Natural killer cell (primary cell): ENCODE data around the gene WDR77. TPM values are rescaled to one million over a fixed set of nuclear protein-coding genes. Genes with fewer than 3 reads are reported as not detected.
A peak's percentile ranks its signal among the peaks of the same experiment; 100 is the strongest.

ENCODE experiments used
- ATAC-seq, 3 donors: fragments of 150-1000 bp in 2 of 3; fragments of 200-7000 bp in 1 of 3; cut with Tn5 transposase; 1 replicate in 1 of 3; 2 replicates in 2 of 3; pipeline ENCODE4 v1.10.0; 2021; ENCODE audit warnings: mild to moderate bottlenecking in 2 of 3, moderate library complexity in 2 of 3
- DNase-seq, 2 donors: peaks; one replicate each; pipeline versions ENCODE4 v3.0.0 to v3.0.0-alpha.2; 2013 to 2021; ENCODE audit warnings: mixed read lengths in 1 of 2
- H3K27ac ChIP-seq: one replicate; pipeline ENCODE4 v1.5.1; 2013; ENCODE audit warnings: mild to moderate bottlenecking, low read length
- H3K27me3 ChIP-seq: one replicate; pipeline ENCODE4 v1.6.1; 2013; ENCODE audit warnings: low read length; ENCODE audit not compliant: control insufficient read depth, insufficient read depth
- H3K36me3 ChIP-seq: one replicate; pipeline ENCODE4 v1.6.1; 2013; ENCODE audit warnings: low read length; ENCODE audit not compliant: control insufficient read depth, insufficient read depth
- H3K4me1 ChIP-seq: one replicate; pipeline ENCODE4 v1.6.1; 2013; ENCODE audit warnings: low read length; ENCODE audit not compliant: control insufficient read depth, insufficient read depth
- H3K4me3 ChIP-seq: one replicate; pipeline ENCODE4 v1.5.1; 2013; ENCODE audit warnings: low read length
- H3K9me3 ChIP-seq: one replicate; pipeline ENCODE4 v1.6.1; 2013; ENCODE audit warnings: low read length; ENCODE audit not compliant: control insufficient read depth, insufficient read depth
- H3K27ac Mint-ChIP-seq, 2 donors: one replicate each; pipeline ENCODE4 v1.8.0; 2022; ENCODE audit warnings: mild to moderate bottlenecking in 2 of 2, mixed read lengths in 2 of 2, moderate library complexity in 1 of 2
- H3K27me3 Mint-ChIP-seq, 2 donors: one replicate each; pipeline ENCODE4 v1.8.0; 2022; ENCODE audit warnings: low read depth in 2 of 2, mixed read lengths in 2 of 2
- H3K36me3 Mint-ChIP-seq: one replicate; pipeline ENCODE4 v1.8.0; 2022; ENCODE audit warnings: mixed read lengths
- H3K4me1 Mint-ChIP-seq, 2 donors: one replicate each; pipeline ENCODE4 v1.8.0; 2022; ENCODE audit warnings: mixed read lengths in 2 of 2
- H3K4me3 Mint-ChIP-seq: one replicate; pipeline ENCODE4 v1.8.0; 2022; ENCODE audit warnings: mild to moderate bottlenecking, moderate library complexity, mixed read lengths
- H3K9me3 Mint-ChIP-seq, 2 donors: one replicate each; pipeline ENCODE4 v1.8.0; 2022; ENCODE audit warnings: mixed read lengths in 2 of 2
- CTCF ChIP-seq: fragments of 200-600 bp; IDR thresholded peaks from one replicate; pipeline ENCODE4 v1.8.0; 2022; ENCODE audit warnings: antibody characterized with exemption
- WGBS: methylation state at CpG from one replicate; pipeline ENCODE4 v1.1.7; 2013; ENCODE audit warnings: missing lambda C conversion rate; ENCODE audit not compliant: insufficient coverage; 5-methylcytosine and 5-hydroxymethylcytosine counted together
- intact Hi-C: fragments of 100-400 bp; cut with micrococcal nuclease; formaldehyde crosslinking; loops from one replicate; pipeline ENCODE4 v1.14.2; 2022
- total RNA-seq, 4 donors: library from RNA; stranded (reverse); fragments of 120-200 nt in 1 of 4; gene quantifications; one replicate each; pipeline versions ENCODE4 v1.2.3 to v1.2.4, GENCODE V29; 2013 to 2022

Gene WDR77
- total RNA-seq, 3 donors from 2014 or later (not counting 1 experiment from before 2014, with no cell fraction given): 15.5 to 20.8 (median 17.8) TPM

GRCh38 chr1:111446967-111447892, 1.8 kb downstream of the WDR77 start:
- TF ChIP-seq CTCF: no peak
- peak overlapping the region; percentile 99 for H3K4me3 Mint-ChIP-seq
- H3K9me3 Mint-ChIP-seq: no peaks in the 10 kb centered on the region
- H3K4me3 ChIP-seq: no peak overlapping the region
- H3K27ac ChIP-seq: no peak overlapping the region
- WGBS: 80% methylated on average over 4 of the region's 4 CpGs
- H3K36me3 Mint-ChIP-seq: peaks cover 17% of the 10 kb centered on the region
- DNase-seq (no peak), ATAC-seq (no peak)
- peak overlapping the region; percentile 97 to 100 for H3K27ac Mint-ChIP-seq
- H3K4me1 Mint-ChIP-seq: peaks cover 55 to 60% of the 10 kb centered on the region in 2 donors
- no peaks in the 10 kb centered on the region for H3K27me3 ChIP-seq
- peaks cover 18% of the 10 kb centered on the region for H3K4me1 ChIP-seq
- intact Hi-C loops: no loop called here
- no peaks in the 10 kb centered on the region for H3K9me3 ChIP-seq
- H3K27me3 Mint-ChIP-seq: no peaks in the 10 kb centered on the region
- peaks cover 37% of the 10 kb centered on the region for H3K36me3 ChIP-seq

GRCh38 chr1:111446546-111446945, 2.5 kb downstream of the WDR77 start:
- peak overlapping the region in 1 of 2 donors; percentile 97 for H3K27ac Mint-ChIP-seq
- peaks cover 44% of the 10 kb centered on the region for H3K36me3 ChIP-seq
- no peaks in the 10 kb centered on the region for H3K27me3 Mint-ChIP-seq
- intact Hi-C loops: no loop called here
- peaks cover 17% of the 10 kb centered on the region for H3K36me3 Mint-ChIP-seq
- DNase-seq (no peak), ATAC-seq (no peak)
- H3K4me3 ChIP-seq: no peak overlapping the region
- no peaks in the 10 kb centered on the region for H3K9me3 Mint-ChIP-seq
- H3K27ac ChIP-seq: no peak overlapping the region
- peaks cover 48 to 53% of the 10 kb centered on the region in 2 donors for H3K4me1 Mint-ChIP-seq
- peak overlapping the region; percentile 29 for H3K4me3 Mint-ChIP-seq
- H3K9me3 ChIP-seq: no peaks in the 10 kb centered on the region
- H3K4me1 ChIP-seq: peaks cover 13% of the 10 kb centered on the region
- H3K27me3 ChIP-seq: no peaks in the 10 kb centered on the region
- no peak for TF ChIP-seq CTCF
- WGBS: 92% methylated on average over 3 of the region's 4 CpGs

- no peak overlapping the region for H3K4me3 Mint-ChIP-seq
- Histone ChIP-seq H3K4me1 (peaks cover 5% of the 10 kb centered on the region), H3K9me3 (no peaks in the 10 kb centered on the region), H3K36me3 (peaks cover 54% of the 10 kb centered on the region), H3K27ac (no peak overlapping the region), H3K27me3 (no peaks in the 10 kb centered on the region), H3K4me3 (no peak overlapping the region)
- H3K36me3 Mint-ChIP-seq: peaks cover 24% of the 10 kb centered on the region
- no peak overlapping the region for H3K27ac Mint-ChIP-seq
- no peaks in the 10 kb centered on the region for H3K9me3 Mint-ChIP-seq
- ATAC-seq (no peak), DNase-seq (no peak)
- TF ChIP-seq CTCF: no peak
- intact Hi-C loops: no loop called here
- no peaks in the 10 kb centered on the region for H3K27me3 Mint-ChIP-seq
- H3K4me1 Mint-ChIP-seq: peaks cover 23 to 28% of the 10 kb centered on the region in 2 donors
- 92% methylated on average over 2 of the region's 3 CpGs for WGBS
Observed at GRCh38 chr1:111444031-111444430, 5.0 kb downstream of the WDR77 start.
